HCT116 (cell line): ENCODE measurements around the gene IGSF21. TPM values are rescaled to one million over a fixed set of nuclear protein-coding genes. Genes with fewer than 3 reads are reported as not detected.

ENCODE experiments used
- ATAC-seq: fragments of 200-7000 bp; cut with Tn5 transposase; 2 replicates; pipeline ENCODE4 v1.9.1; 2020; ENCODE audit warnings: mild to moderate bottlenecking, moderate library complexity
- BruUV-seq: library from RNA; stranded (reverse); fragments of 400-500 nt; replicated peaks from 2 replicates; lab custom pipeline; 2021; lab: Mats Ljungman, UMichigan
- CTCF ChIA-PET: fragments of 300-600 bp; sonication (Branson Sonifier 250); formaldehyde crosslinking; loops from one replicate; lab custom pipeline; 2021; ENCODE audit warnings: antibody characterized with exemption; lab: Charles Lee
- POLR2A ChIA-PET: fragments of 300-600, 350-600 bp; sonication (Branson Sonifier 250); formaldehyde crosslinking; loops from one replicate; lab custom pipeline; 2021; ENCODE audit warnings: antibody characterized with exemption; lab: Charles Lee
- RAD21 ChIA-PET, 2 experiments: fragments of 300-600 bp; sonication (Branson Sonifier 250); formaldehyde crosslinking; loops; one replicate each; lab custom pipeline; 2023; ENCODE audit warnings: low total read pairs in 2 of 2; ENCODE audit not compliant: uncharacterized antibody in 2 of 2, unreplicated experiment in 2 of 2, low non-redundant PET in 1 of 2; lab: Charles Lee
- DNase-seq: peaks from one replicate; pipeline ENCODE4 v3.0.0-alpha.2; 2010; ENCODE audit warnings: low read depth, low spot score
- H2AFZ ChIP-seq: fragments of 200-600 bp; shearing (Covaris generic), sonication (generic); 2 replicates; pipeline ENCODE4 v1.6.1; 2017; ENCODE audit warnings: low read depth, mixed run types, mixed read lengths, antibody characterized with exemption, low read length; ENCODE audit not compliant: poor library complexity, severe bottlenecking
- H3K27ac ChIP-seq: 2 replicates; pipeline ENCODE4 v1.5.1; 2012; ENCODE audit warnings: low read depth, low read length
- H3K27me3 ChIP-seq: fragments of 200-600 bp; sonication (generic); 2 replicates; pipeline ENCODE4 v1.6.1; 2016; ENCODE audit warnings: mixed run types, low read length, mixed read lengths; ENCODE audit not compliant: insufficient read depth
- H3K36me3 ChIP-seq, 2 experiments: fragments of 200-500 bp in 1 of 2; fragments of 200-600 bp in 1 of 2; sonication (Bioruptor generic) in 1 of 2; sonication (generic) in 1 of 2; 2 replicates each; pipeline versions ENCODE4 v1.5.1 to v1.6.1; 2014 to 2016; ENCODE audit warnings: low read length in 2 of 2, inconsistent platforms in 1 of 2, mixed read lengths in 1 of 2, mixed run types in 1 of 2; ENCODE audit not compliant: insufficient read depth in 2 of 2, control insufficient read depth in 1 of 2
- H3K4me1 ChIP-seq, 2 experiments: fragments of 200-600 bp in 1 of 2; sonication (generic) in 1 of 2; 2 replicates each; pipeline versions ENCODE4 v1.5.1 to v1.6.1; 2012 to 2017; ENCODE audit warnings: low read length in 2 of 2, inconsistent platforms in 1 of 2, mild to moderate bottlenecking in 1 of 2, mixed read lengths in 1 of 2, mixed run types in 1 of 2, moderate library complexity in 1 of 2; ENCODE audit not compliant: insufficient read depth in 2 of 2, control insufficient read depth in 1 of 2
- H3K4me2 ChIP-seq: fragments of 200-600 bp; sonication (generic); 2 replicates; pipeline ENCODE4 v1.6.1; 2017; ENCODE audit warnings: mixed run types, low read length, mixed read lengths
- H3K4me3 ChIP-seq, 2 experiments: fragments of 200-600 bp in 1 of 2; sonication (generic) in 1 of 2; replicated peaks in 1 of 2; 2 replicates each; pipeline ENCODE4 v1.5.1; 2011 to 2016; ENCODE audit warnings: low read length in 2 of 2, control low read depth in 1 of 2, low read depth in 1 of 2, mild to moderate bottlenecking in 1 of 2, mixed read lengths in 1 of 2, mixed run types in 1 of 2
- H3K79me2 ChIP-seq: fragments of 200-600 bp; sonication (generic); 2 replicates; pipeline ENCODE4 v1.6.1; 2017; ENCODE audit warnings: mild to moderate bottlenecking, mixed run types, low read length, moderate library complexity, mixed read lengths; ENCODE audit not compliant: insufficient read depth
- H3K9ac ChIP-seq: fragments of 200-600 bp; sonication (generic); 2 replicates; pipeline ENCODE4 v1.6.1; 2016; ENCODE audit warnings: low read length, mixed read lengths
- H3K9me2 ChIP-seq: fragments of 200-600 bp; sonication (generic), shearing (Covaris generic); 2 replicates; pipeline ENCODE4 v1.6.1; 2017; ENCODE audit warnings: mixed run types, mild to moderate bottlenecking, moderate library complexity; ENCODE audit not compliant: insufficient read depth
- H3K9me3 ChIP-seq, 2 experiments: fragments of 200-500 bp in 1 of 2; fragments of 200-600 bp in 1 of 2; sonication (Bioruptor generic) in 1 of 2; sonication (generic) in 1 of 2; 2 replicates each; pipeline ENCODE4 v1.6.1; 2014 to 2017; ENCODE audit warnings: low read length in 2 of 2, mixed read lengths in 2 of 2, inconsistent platforms in 1 of 2, low read depth in 1 of 2, mild to moderate bottlenecking in 1 of 2, mixed run types in 1 of 2, moderate library complexity in 1 of 2; ENCODE audit not compliant: control insufficient read depth in 1 of 2, insufficient read depth in 1 of 2
- H4K20me1 ChIP-seq: fragments of 200-600 bp; sonication (generic), shearing (Covaris generic); 2 replicates; pipeline ENCODE4 v1.6.1; 2017; ENCODE audit warnings: mixed run types, mild to moderate bottlenecking, moderate library complexity; ENCODE audit not compliant: insufficient read depth
- CBX3 ChIP-seq: IDR thresholded peaks from 2 replicates; pipeline ENCODE4 v1.6.1; 2012; ENCODE audit warnings: low read depth
- CTCF ChIP-seq, 3 experiments: fragments of 200-600 bp in 1 of 3; sonication (generic) in 1 of 3; IDR thresholded peaks in 2 of 3; conservative IDR thresholded peaks in 1 of 3; 2 replicates each; pipeline ENCODE4 v1.5.1; 2012 to 2017; ENCODE audit warnings: low read depth in 2 of 3, low read length in 2 of 3, antibody characterized with exemption in 1 of 3, borderline replicate concordance in 1 of 3, control low read depth in 1 of 3, mild to moderate bottlenecking in 1 of 3, mixed read lengths in 1 of 3, mixed run types in 1 of 3, moderate library complexity in 1 of 3; ENCODE audit not compliant: insufficient read depth in 1 of 3
- EGR1 ChIP-seq: IDR thresholded peaks from 2 replicates; pipeline ENCODE4 v1.6.1; 2012; ENCODE audit warnings: low read depth
- EZH2 ChIP-seq: fragments of 200-600 bp; sonication (generic); IDR thresholded peaks from 2 replicates; pipeline ENCODE4 v1.6.1; 2017; ENCODE audit warnings: antibody characterized with exemption, mixed run types
- EZH2phosphoT487 ChIP-seq: fragments of 200-600 bp; IDR thresholded peaks from 2 replicates; pipeline ENCODE4 v1.6.1; 2018; ENCODE audit warnings: antibody characterized with exemption, borderline replicate concordance
- FOSL1 ChIP-seq: IDR thresholded peaks from 2 replicates; pipeline ENCODE4 v1.6.1; 2012; ENCODE audit warnings: low read depth
- MAX ChIP-seq: IDR thresholded peaks from 2 replicates; pipeline ENCODE4 v1.6.1; 2012
- POLR2A ChIP-seq: IDR thresholded peaks from 2 replicates; pipeline ENCODE4 v1.7.0; 2011; ENCODE audit warnings: borderline replicate concordance; ENCODE audit not compliant: insufficient read depth, insufficient read length; ENCODE audit errors: extremely low read depth
- POLR2AphosphoS5 ChIP-seq: IDR thresholded peaks from 2 replicates; pipeline ENCODE4 v1.6.1; 2011; ENCODE audit warnings: mild to moderate bottlenecking, low read depth, low read length, moderate library complexity
- RAD21 ChIP-seq: IDR thresholded peaks from 2 replicates; pipeline ENCODE4 v1.6.1; 2012; ENCODE audit warnings: low read depth, mild to moderate bottlenecking
- REST ChIP-seq: IDR thresholded peaks from 2 replicates; pipeline ENCODE4 v1.6.1; 2012; ENCODE audit warnings: low read depth
- SIN3A ChIP-seq: IDR thresholded peaks from 2 replicates; pipeline ENCODE4 v1.6.1; 2012; ENCODE audit warnings: low read depth
- SP1 ChIP-seq: IDR thresholded peaks from 2 replicates; pipeline ENCODE4 v1.6.1; 2012; ENCODE audit warnings: low read depth
- SRF ChIP-seq: IDR thresholded peaks from 2 replicates; pipeline ENCODE4 v1.6.1; 2012; ENCODE audit warnings: low read depth
- ZBTB33 ChIP-seq: IDR thresholded peaks from 2 replicates; pipeline ENCODE4 v1.6.1; 2011; ENCODE audit warnings: mild to moderate bottlenecking, low read length, moderate library complexity; ENCODE audit not compliant: insufficient replicate concordance; ENCODE audit errors: extremely low read depth
- ZFX ChIP-seq: fragments of 450-650 bp; IDR thresholded peaks from 2 replicates; pipeline ENCODE4 v1.6.1; 2017
- intact Hi-C: fragments of 100-400 bp; cut with micrococcal nuclease; formaldehyde crosslinking; loops from 2 replicates; pipeline ENCODE4 v1.10.0; 2022
- total RNA-seq: library from RNA; stranded (reverse); gene quantifications from one replicate; pipeline ENCODE4 v1.2.1, GENCODE V29; 2021; ENCODE audit not compliant: unreplicated experiment

The IGSF21 gene
- total RNA-seq, 1 experiment from 2014 or later: not detected

DNA sequence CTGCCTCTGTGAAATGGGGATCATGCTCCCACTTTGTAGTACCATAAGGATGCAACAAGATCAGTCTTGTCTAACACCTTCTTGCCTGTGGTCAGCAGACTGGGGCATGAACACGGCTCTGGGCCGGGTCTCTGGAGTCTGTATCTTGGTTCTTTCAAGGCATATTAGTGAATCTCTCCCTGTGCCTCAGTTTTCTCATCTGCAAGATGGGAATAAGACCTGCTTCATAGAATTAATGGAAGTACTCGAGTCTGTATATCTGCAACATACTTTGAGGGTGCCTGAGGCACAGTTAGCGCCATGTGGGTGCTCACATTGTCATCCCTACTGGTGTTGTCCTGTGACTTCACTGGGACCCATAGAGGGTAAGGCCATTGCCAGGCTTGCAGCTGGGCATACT lies 84.6 kb downstream of the IGSF21 start:
- H3K79me2 ChIP-seq: no peaks in the 10 kb centered on the region
- no peak overlapping the region for H3K9ac ChIP-seq
- no peaks in the 10 kb centered on the region for H3K4me1 ChIP-seq
- ChIA-PET CTCF (no interaction called here), RAD21 (no interaction called here), POLR2A (no interaction called here)
- no peaks in the 10 kb centered on the region for H3K9me2 ChIP-seq
- H3K36me3 ChIP-seq: no peaks in the 10 kb centered on the region
- H3K27ac ChIP-seq: no peak overlapping the region
- ATAC-seq (no peak), DNase-seq (no peak)
- peaks cover 64% of the 10 kb centered on the region for H3K27me3 ChIP-seq
- no peaks in the 10 kb centered on the region for H3K9me3 ChIP-seq
- intact Hi-C loops: no loop called here
- no peak overlapping the region for H2AFZ ChIP-seq
- H3K4me2 ChIP-seq: no peak overlapping the region
- TF ChIP-seq REST (no peak), CTCF (IDR thresholded peaks at IDR 0.05 in 2 of 3, conservative IDR thresholded peaks at IDR 0.05 in 1 of 3; ENCODE audit: borderline replicate concordance in 1 of 3, insufficient read depth in 1 of 3, low read depth in 2 of 3, low read length in 2 of 3) (no peak), EZH2phosphoT487 (no peak), RAD21 (no peak), SP1 (no peak), SIN3A (no peak), MAX (no peak), EZH2 (no peak), CBX3 (no peak), ZFX (no peak), SRF (no peak), POLR2A (no peak), FOSL1 (no peak), POLR2AphosphoS5 (no peak), EGR1 (no peak), ZBTB33 (no peak)
- no peak overlapping the region for H3K4me3 ChIP-seq
- no peaks in the 10 kb centered on the region for H4K20me1 ChIP-seq
- BruUV-seq: no TSS peak
